IMR-90 (cell line): Measurements from ENCODE around the gene AXIN2. TPM values are rescaled to one million over a fixed set of nuclear protein-coding genes. Genes with fewer than 3 reads are reported as not detected.

Experiments
- ATAC-seq: fragments of 200-7000 bp; cut with Tn5 transposase; 2 replicates; pipeline ENCODE4 v1.9.1; 2020; ENCODE audit warnings: low read depth, mild to moderate bottlenecking, moderate library complexity
- BruUV-seq: library from RNA; stranded (reverse); fragments of 400-500 nt; replicated peaks from 2 replicates; lab custom pipeline; 2021; lab: Mats Ljungman, UMichigan
- CTCF ChIA-PET: fragments of 300-600 bp; formaldehyde crosslinking; extraction: SDS; loops from one replicate; lab custom pipeline; 2021; ENCODE audit warnings: antibody characterized with exemption; lab: Yijun Ruan, JAX
- POLR2A ChIA-PET: fragments of 300-600 bp; sonication (Branson Sonifier 250); formaldehyde crosslinking; loops from one replicate; lab custom pipeline; 2022; ENCODE audit warnings: antibody characterized with exemption; ENCODE audit not compliant: unreplicated experiment; lab: Charles Lee
- DNase-seq: peaks from one replicate; pipeline ENCODE4 v3.0.0; 2013
- H2AFZ ChIP-seq: replicated peaks from 2 replicates; pipeline ENCODE3; 2013; ENCODE audit warnings: low read length, mild to moderate bottlenecking; ENCODE audit not compliant: poor library complexity
- H2AK5ac ChIP-seq: 2 replicates; pipeline ENCODE4 v1.6.1; 2013; ENCODE audit warnings: low read depth, low read length, inconsistent platforms
- H2AK9ac ChIP-seq: replicated peaks from 2 replicates; pipeline ENCODE3; 2013; ENCODE audit warnings: mild to moderate bottlenecking, low read depth, low read length, moderate library complexity; ENCODE audit not compliant: poor library complexity
- H2BK120ac ChIP-seq: 2 replicates; pipeline ENCODE4 v1.6.1; 2013; ENCODE audit warnings: low read depth, low read length, inconsistent platforms
- H2BK15ac ChIP-seq: 3 replicates; pipeline ENCODE4 v1.6.1; 2013; ENCODE audit warnings: low read depth, low read length, inconsistent platforms
- H2BK20ac ChIP-seq: 2 replicates; pipeline ENCODE4 v1.6.1; 2013; ENCODE audit warnings: low read depth, mild to moderate bottlenecking, inconsistent platforms, low read length, moderate library complexity
- H2BK5ac ChIP-seq: 2 replicates; pipeline ENCODE4 v1.6.1; 2013; ENCODE audit warnings: mild to moderate bottlenecking, low read depth, low read length, inconsistent platforms; ENCODE audit not compliant: poor library complexity, severe bottlenecking
- H3K14ac ChIP-seq: replicated peaks from 2 replicates; pipeline ENCODE4 v1.6.1; 2013; ENCODE audit warnings: low read depth, low read length, inconsistent platforms
- H3K18ac ChIP-seq: 2 replicates; pipeline ENCODE4 v1.6.1; 2013; ENCODE audit warnings: low read depth, low read length, control low read depth
- H3K23ac ChIP-seq: 2 replicates; pipeline ENCODE4 v1.6.1; 2013; ENCODE audit warnings: low read depth, low read length, inconsistent platforms
- H3K27ac ChIP-seq: 2 replicates; pipeline ENCODE4 v1.5.1; 2013; ENCODE audit warnings: mild to moderate bottlenecking, control low read depth, low read length; ENCODE audit not compliant: insufficient read depth
- H3K27me3 ChIP-seq: 2 replicates; pipeline ENCODE4 v1.6.1; 2013; ENCODE audit warnings: low read length; ENCODE audit not compliant: control insufficient read depth, insufficient read depth
- H3K36me3 ChIP-seq: 2 replicates; pipeline ENCODE4 v1.6.1; 2013; ENCODE audit warnings: low read length, mixed read lengths; ENCODE audit not compliant: control insufficient read depth, insufficient read depth
- H3K4ac ChIP-seq: 2 replicates; pipeline ENCODE4 v1.6.1; 2013; ENCODE audit warnings: low read depth, low read length, inconsistent platforms
- H3K4me1 ChIP-seq: 2 replicates; pipeline ENCODE4 v1.6.1; 2013; ENCODE audit warnings: low read length, mixed read lengths; ENCODE audit not compliant: control insufficient read depth, insufficient read depth
- H3K4me2 ChIP-seq: 2 replicates; pipeline ENCODE4 v1.6.1; 2013; ENCODE audit warnings: low read depth, mild to moderate bottlenecking, control low read depth, low read length, moderate library complexity
- H3K4me3 ChIP-seq: 2 replicates; pipeline ENCODE4 v1.5.1; 2013; ENCODE audit warnings: low read depth, mild to moderate bottlenecking, control low read depth, low read length, moderate library complexity; ENCODE audit not compliant: insufficient read depth
- H3K56ac ChIP-seq: 2 replicates; pipeline ENCODE4 v1.6.1; 2013; ENCODE audit warnings: low read length, inconsistent platforms; ENCODE audit not compliant: insufficient read depth; ENCODE audit errors: extremely low read depth
- H3K79me1 ChIP-seq, 2 experiments: 2 replicates each; pipeline ENCODE4 v1.6.1; 2013; ENCODE audit warnings: low read length in 2 of 2, inconsistent platforms in 1 of 2, low read depth in 1 of 2
- H3K9ac ChIP-seq: 2 replicates; pipeline ENCODE4 v1.6.1; 2013; ENCODE audit warnings: low read depth, low read length, control low read depth
- H3K9me1 ChIP-seq: 2 replicates; pipeline ENCODE4 v1.6.1; 2013; ENCODE audit warnings: low read length, inconsistent platforms; ENCODE audit not compliant: insufficient read depth
- H3K9me3 ChIP-seq: 2 replicates; pipeline ENCODE4 v1.6.1; 2013; ENCODE audit warnings: low read length; ENCODE audit not compliant: control insufficient read depth, insufficient read depth
- H4K20me1 ChIP-seq: 2 replicates; pipeline ENCODE4 v1.6.1; 2013; ENCODE audit warnings: low read length, inconsistent platforms; ENCODE audit not compliant: insufficient read depth
- H4K5ac ChIP-seq: 2 replicates; pipeline ENCODE4 v1.6.1; 2013; ENCODE audit warnings: mild to moderate bottlenecking, low read depth, low read length, control low read depth
- H4K8ac ChIP-seq, 2 experiments: 2 replicates each; pipeline ENCODE4 v1.6.1; 2013; ENCODE audit warnings: low read depth in 2 of 2, low read length in 2 of 2, control low read depth in 1 of 2, inconsistent platforms in 1 of 2
- H4K91ac ChIP-seq: 2 replicates; pipeline ENCODE4 v1.6.1; 2013; ENCODE audit warnings: low read depth, low read length, inconsistent platforms; ENCODE audit not compliant: insufficient read depth
- RAD21 ChIP-seq: IDR thresholded peaks from 2 replicates; pipeline ENCODE4 v1.6.1; 2012; ENCODE audit warnings: low read length, improper control_type of control experiment
- WGBS, 2 experiments: methylation state at CpG; one replicate each; pipeline versions ENCODE4 v1.1.5 to v1.1.7; 2013; ENCODE audit warnings: missing lambda C conversion rate in 2 of 2; ENCODE audit not compliant: insufficient read length in 1 of 2; ENCODE audit errors: extremely low coverage in 2 of 2; 5-methylcytosine and 5-hydroxymethylcytosine counted together
- dilution Hi-C: fragments of 300-500 bp; cut with HindIII; formaldehyde crosslinking; loops from one replicate; pipeline ENCODE4 v1.14.3; 2018; ENCODE audit warnings: low sequenced_read_pairs; ENCODE audit not compliant: unreplicated experiment
- in situ Hi-C: fragments of 300-500 bp; cut with MboI; formaldehyde crosslinking; loops from 3 replicates; pipeline ENCODE4 v1.14.3; 2019; ENCODE audit warnings: low sequenced_read_pairs, inconsistent platforms, mixed read lengths
- intact Hi-C: fragments of 100-400 bp; cut with micrococcal nuclease; formaldehyde crosslinking; loops from 2 replicates; pipeline ENCODE4 v1.10.0; 2022
- polyA plus RNA-seq, 3 experiments: library from polyadenylated mRNA; depleted of rRNA; stranded (reverse); fragments of >200 nt; gene quantifications; 2 replicates each; pipeline ENCODE4 v1.2.3, GENCODE V29; 2012; ENCODE audit warnings: low replicate concordance in 1 of 3
- total RNA-seq: library from RNA; depleted of rRNA; stranded (reverse); fragments of >200 nt; gene quantifications from 2 replicates; pipeline ENCODE4 v1.2.3, GENCODE V29; 2012

AXIN2 gene
- total and polyA plus RNA-seq, 2 of the 4 experiments (the other 2 are of a cell fraction): 0.91 to 1.8 TPM

DNA sequence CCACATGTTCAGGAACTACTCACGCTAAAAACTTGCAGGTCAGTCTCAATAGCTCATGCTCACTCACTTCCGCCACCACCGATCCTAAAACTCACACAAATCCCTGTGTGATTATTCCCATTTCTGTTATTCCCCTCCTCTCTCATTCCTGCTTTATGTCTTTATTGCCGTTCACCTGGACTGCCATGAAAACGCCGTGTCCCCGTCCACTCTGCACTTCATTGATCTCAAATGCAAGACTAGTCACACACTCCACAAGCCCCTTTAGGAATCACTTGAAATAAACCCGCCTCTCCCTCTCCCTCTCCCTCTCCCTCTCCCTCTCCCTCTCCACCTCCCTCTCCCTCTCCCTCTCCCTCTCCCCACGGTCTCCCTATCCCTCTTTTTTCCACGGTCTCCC, 78.0 kb downstream of the AXIN2 start:
- no peaks in the 10 kb centered on the region for H4K20me1 ChIP-seq
- H2BK20ac ChIP-seq: no peak overlapping the region
- H4K8ac ChIP-seq: no peak overlapping the region
- H3K36me3 ChIP-seq: no peaks in the 10 kb centered on the region
- no peak overlapping the region for H3K9ac ChIP-seq
- dilution Hi-C loops: no loop called here
- DNase-seq: no peak
- H3K4ac ChIP-seq: no peak overlapping the region
- intact Hi-C loops: no loop called here
- no peak overlapping the region for H2BK5ac ChIP-seq
- no peak overlapping the region for H3K4me3 ChIP-seq
- no peaks in the 10 kb centered on the region for H3K79me1 ChIP-seq
- H3K23ac ChIP-seq: no peak overlapping the region
- H2BK120ac ChIP-seq: no peak overlapping the region
- peaks cover 12% of the 10 kb centered on the region for H3K27me3 ChIP-seq
- no peaks in the 10 kb centered on the region for H3K9me3 ChIP-seq
- H2BK15ac ChIP-seq: no peak overlapping the region
- no peak overlapping the region for H3K56ac ChIP-seq
- BruUV-seq: no TSS peak
- H2AK5ac ChIP-seq: no peak overlapping the region
- ChIA-PET CTCF (no interaction called here), POLR2A (no interaction called here)
- no peak for TF ChIP-seq RAD21
- no peak overlapping the region for H4K91ac ChIP-seq
- no peaks in the 10 kb centered on the region for H3K4me1 ChIP-seq
- no peak overlapping the region for H3K18ac ChIP-seq
- no peaks in the 10 kb centered on the region for H3K9me1 ChIP-seq
- no peak overlapping the region for H3K4me2 ChIP-seq
- H4K5ac ChIP-seq: no peak overlapping the region
- in situ Hi-C loops: no loop called here
- no peak overlapping the region for H2AFZ ChIP-seq
- 94% methylated on average over 2 of the region's 10 CpGs; no CpG with 5 or more reads in 1 of the 2 experiments for WGBS, 2 experiments
- ATAC-seq: no peak
- no peak overlapping the region for H3K14ac ChIP-seq
- no peak overlapping the region for H2AK9ac ChIP-seq
- H3K27ac ChIP-seq: no peak overlapping the region
